D341Med (cell line): ENCODE data around the gene ARID1B.
"Not testable (repeated sequence)": the region's sequence is repeated elsewhere in the genome, so short reads cannot be mapped to it uniquely, and the experiment has no call there.

Experiments
- DNase-seq: peaks from one replicate; pipeline ENCODE4 v3.0.0; 2012; ENCODE audit warnings: low spot score

The ARID1B gene

GRCh38 chr6:157133856-157134255 lies 356.7 kb downstream of the ARID1B start:
- DNase-seq = no peak

- no peak for DNase-seq
Observed at GRCh38 chr6:157134402-157135047, 357.3 kb downstream of the ARID1B start.

- no peak for DNase-seq
Observed at GRCh38 chr6:157135691-157136090, 358.5 kb downstream of the ARID1B start.

- DNase-seq = no peak
Observed at GRCh38 chr6:157137501-157137900, 360.3 kb downstream of the ARID1B start.

- peak; percentile 78 for DNase-seq
Observed at GRCh38 chr6:157139054-157139708, 362.0 kb downstream of the ARID1B start.

GRCh38 chr6:157143171-157143889 lies 366.2 kb downstream of the ARID1B start:
- no peak for DNase-seq

- DNase-seq = no peak
Observed at GRCh38 chr6:157143890-157144798, 367.0 kb downstream of the ARID1B start.

- no peak for DNase-seq
Observed at GRCh38 chr6:157144859-157145568, 367.8 kb downstream of the ARID1B start.

- DNase-seq = peak; percentile 79
Observed at GRCh38 chr6:157145656-157146285, 368.6 kb downstream of the ARID1B start.

GRCh38 chr6:157147054-157148026 lies 370.2 kb downstream of the ARID1B start:
- DNase-seq = not testable (repeated sequence)

GRCh38 chr6:157148391-157149323 lies 371.5 kb downstream of the ARID1B start:
- no peak for DNase-seq

GRCh38 chr6:157150076-157150475 lies 372.9 kb downstream of the ARID1B start:
- no peak for DNase-seq

- DNase-seq = no peak
Observed at GRCh38 chr6:157151029-157151428, 373.9 kb downstream of the ARID1B start.

GRCh38 chr6:157151989-157152388 lies 374.8 kb downstream of the ARID1B start:
- no peak for DNase-seq

- DNase-seq = no peak
Observed at GRCh38 chr6:157152556-157152955, 375.4 kb downstream of the ARID1B start.

- DNase-seq = no peak
Observed at GRCh38 chr6:157155804-157156203, 378.6 kb downstream of the ARID1B start.

- DNase-seq = no peak
Observed at GRCh38 chr6:157157258-157157657, 380.1 kb downstream of the ARID1B start.

GRCh38 chr6:157158456-157158855 lies 381.3 kb downstream of the ARID1B start:
- no peak for DNase-seq

- DNase-seq = no peak
Observed at GRCh38 chr6:157158897-157159296, 381.7 kb downstream of the ARID1B start.
